K562 (cell line): ENCODE data around the gene SMS. TPM values are rescaled to one million over a fixed set of nuclear protein-coding genes. Genes with fewer than 3 reads are reported as not detected.

ENCODE experiments used
- ATAC-seq: fragments of 200-7000 bp; cut with Tn5 transposase; 3 replicates; pipeline ENCODE4 v1.9.1; 2020; ENCODE audit warnings: moderate library complexity
- BruUV-seq: library from RNA; stranded (reverse); fragments of 400-500 nt; replicated peaks from 2 replicates; lab custom pipeline; 2021; lab: Mats Ljungman, UMichigan
- CTCF ChIA-PET: fragments of 300-600 bp; formaldehyde crosslinking; extraction: SDS; loops from one replicate; lab custom pipeline; 2021; ENCODE audit warnings: low intra/inter-chr PET ratio; lab: Yijun Ruan, JAX
- POLR2A ChIA-PET: fragments of 300-600, 350-650 bp; sonication (Branson Sonifier 250); formaldehyde crosslinking; extraction: SDS; loops from one replicate; lab custom pipeline; 2021; ENCODE audit warnings: antibody characterized with exemption, inconsistent platforms; lab: Yijun Ruan, JAX
- DNase-seq, 4 experiments: peaks; one replicate each; pipeline versions ENCODE4 v3.0.0 to v3.0.0-alpha.2; 2011 to 2018; ENCODE audit warnings: low spot score in 3 of 4, mixed read lengths in 3 of 4; ENCODE audit errors: extremely low read depth in 1 of 4
- FAIRE-seq: peaks from 2 replicates; lab custom pipeline; 2011; peaks lifted over from hg19 to GRCh38; lab: Jason Lieb, UNC
- H2AFZ ChIP-seq: 2 replicates; pipeline ENCODE4 v1.6.0; 2011; ENCODE audit warnings: low read depth, low read length, control low read depth, inconsistent platforms
- H3K27ac ChIP-seq: fragments of 200-600 bp; 3 replicates; pipeline ENCODE4 v1.8.0; 2011; ENCODE audit warnings: low read depth, mild to moderate bottlenecking, control low read depth, inconsistent platforms, low read length, moderate library complexity, mixed read lengths; ENCODE audit errors: extremely low read depth
- H3K27me3 ChIP-seq, 2 experiments: fragments of 300-600 bp in 1 of 2; 2 replicates in 1 of 2; 3 replicates in 1 of 2; pipeline versions ENCODE4 v1.6.0 to v1.8.0; 2011; ENCODE audit warnings: inconsistent platforms in 2 of 2, low read length in 2 of 2, mild to moderate bottlenecking in 1 of 2, mixed read lengths in 1 of 2, moderate library complexity in 1 of 2; ENCODE audit not compliant: control insufficient read depth in 2 of 2, insufficient read depth in 2 of 2
- H3K36me3 ChIP-seq: fragments of 300-600 bp; 3 replicates; pipeline ENCODE4 v1.8.0; 2011; ENCODE audit warnings: mild to moderate bottlenecking, low read length, inconsistent platforms; ENCODE audit not compliant: control insufficient read depth, insufficient read depth
- H3K4me1 ChIP-seq, 2 experiments: fragments of 200-600 bp in 1 of 2; replicated peaks in 1 of 2; 2 replicates in 1 of 2; 3 replicates in 1 of 2; pipeline versions ENCODE4 v1.5.1 to v1.8.0; 2011; ENCODE audit warnings: inconsistent platforms in 2 of 2, low read length in 2 of 2, mild to moderate bottlenecking in 1 of 2, mixed read lengths in 1 of 2, moderate library complexity in 1 of 2; ENCODE audit not compliant: control insufficient read depth in 2 of 2, insufficient read depth in 2 of 2
- H3K4me2 ChIP-seq: 2 replicates; pipeline ENCODE4 v1.6.1; 2011; ENCODE audit warnings: low read length, control low read depth, inconsistent platforms, mixed read lengths; ENCODE audit not compliant: insufficient read depth
- H3K4me3 ChIP-seq: fragments of 200-600 bp; sonication (generic), shearing (Covaris generic); 2 replicates; pipeline ENCODE4 v1.5.1; 2016; ENCODE audit warnings: control low read depth, inconsistent platforms
- H3K79me2 ChIP-seq: fragments of 200-600 bp; 3 replicates; pipeline ENCODE4 v1.8.0; 2011; ENCODE audit warnings: low read length, inconsistent platforms; ENCODE audit not compliant: control insufficient read depth, insufficient read depth
- H3K9ac ChIP-seq, 2 experiments: 2 replicates each; pipeline versions ENCODE4 v1.6.0 to v1.6.1; 2011; ENCODE audit warnings: low read depth in 2 of 2, low read length in 2 of 2, control low read depth in 1 of 2, inconsistent platforms in 1 of 2, mild to moderate bottlenecking in 1 of 2, mixed read lengths in 1 of 2; ENCODE audit not compliant: insufficient read depth in 1 of 2
- H3K9me1 ChIP-seq: one replicate; pipeline ENCODE4 v1.6.0; 2011; ENCODE audit warnings: inconsistent platforms, mild to moderate bottlenecking, low read length, moderate library complexity; ENCODE audit not compliant: control insufficient read depth, insufficient read depth
- H3K9me3 ChIP-seq: replicated peaks from 2 replicates; pipeline ENCODE4 v1.5.1; 2011; ENCODE audit warnings: low read depth, low read length, inconsistent platforms; ENCODE audit not compliant: control insufficient read depth, insufficient read depth
- H4K20me1 ChIP-seq: replicated peaks from 2 replicates; pipeline ENCODE4 v1.6.1; 2011; ENCODE audit warnings: low read length, inconsistent platforms, mixed read lengths; ENCODE audit not compliant: control insufficient read depth, insufficient read depth
- ARID3A ChIP-seq: IDR thresholded peaks from 2 replicates; pipeline ENCODE4 v1.6.1; 2012; ENCODE audit warnings: low read depth, low read length, improper control_type of control experiment, borderline replicate concordance
- CBX5 ChIP-seq: IDR thresholded peaks from 2 replicates; pipeline ENCODE4 v1.6.1; 2014; ENCODE audit warnings: low read depth, borderline replicate concordance
- CEBPB ChIP-seq: fragments of 450-650 bp; IDR thresholded peaks from 2 replicates; pipeline ENCODE4 v1.6.1; 2016; ENCODE audit warnings: missing genetic modification characterization, missing compliant biosample characterization
- CEBPG ChIP-seq, 3 experiments: fragments of 200-800 bp in 1 of 3; sonication (Bioruptor generic) in 1 of 3; sonication (generic) in 1 of 3; formaldehyde crosslinking in 1 of 3; IDR thresholded peaks in 2 of 3; conservative IDR thresholded peaks in 1 of 3; 2 replicates each; pipeline versions ENCODE4 v1.6.1 to v1.8.0; 2016 to 2022; ENCODE audit warnings: missing compliant biosample characterization in 2 of 3, missing genetic modification characterization in 2 of 3, mild to moderate bottlenecking in 1 of 3, missing genetic modification reagents in 1 of 3
- DDX20 ChIP-seq: fragments of 450-650 bp; IDR thresholded peaks from 2 replicates; pipeline ENCODE4 v1.6.1; 2016; ENCODE audit warnings: missing genetic modification characterization, low read depth, mild to moderate bottlenecking, missing compliant biosample characterization, moderate library complexity
- FOXP4 ChIP-seq: sonication (generic); formaldehyde crosslinking; IDR thresholded peaks from 2 replicates; pipeline ENCODE4 v1.8.0; 2022; ENCODE audit warnings: mild to moderate bottlenecking, missing genetic modification reagents, borderline replicate concordance
- NR2C2 ChIP-seq, 2 experiments: fragments of 200-800 bp in 1 of 2; sonication (Bioruptor generic) in 1 of 2; sonication (generic) in 1 of 2; formaldehyde crosslinking in 1 of 2; IDR thresholded peaks; 2 replicates each; pipeline versions ENCODE4 v1.6.1 to v1.8.0; 2016 to 2022; ENCODE audit warnings: mild to moderate bottlenecking in 1 of 2, missing compliant biosample characterization in 1 of 2, missing genetic modification characterization in 1 of 2, missing genetic modification reagents in 1 of 2
- POLR2B ChIP-seq: fragments of 450-650 bp; IDR thresholded peaks from 2 replicates; pipeline ENCODE4 v1.6.1; 2018; ENCODE audit warnings: low read depth; ENCODE audit not compliant: partially characterized antibody
- SAFB ChIP-seq: fragments of 200-400 bp; formaldehyde crosslinking; IDR thresholded peaks from 2 replicates; pipeline ENCODE4 v1.6.1; 2017; ENCODE audit warnings: low read depth, low read length, borderline replicate concordance
- ZBTB1 ChIP-seq: sonication (generic); formaldehyde crosslinking; IDR thresholded peaks from 2 replicates; pipeline ENCODE4 v1.8.1; 2023; ENCODE audit warnings: missing genetic modification reagents, low read depth, mild to moderate bottlenecking, borderline replicate concordance
- ZC3H11A ChIP-seq: IDR thresholded peaks from 2 replicates; pipeline ENCODE4 v1.6.1; 2012; ENCODE audit warnings: low read depth, low read length, improper control_type of control experiment
- ZFX ChIP-seq: sonication (generic); formaldehyde crosslinking; IDR thresholded peaks from 2 replicates; pipeline ENCODE4 v1.8.0; 2022; ENCODE audit warnings: mild to moderate bottlenecking, missing genetic modification reagents, moderate library complexity
- WGBS: fragments of 100-300 bp; shearing (Covaris generic); methylation state at CpG from one replicate; pipeline ENCODE4 v1.1.6; 2016; ENCODE audit warnings: low coverage, mixed read lengths; ENCODE audit not compliant: insufficient coverage; ENCODE audit errors: missing lambda C conversion rate; 5-methylcytosine and 5-hydroxymethylcytosine counted together
- in situ Hi-C: fragments of 300-500 bp; cut with MboI; formaldehyde crosslinking; loops from 4 replicates; pipeline ENCODE4 v1.15.0; 2018; ENCODE audit warnings: inconsistent platforms, mixed read lengths
- intact Hi-C: fragments of 100-400 bp; cut with micrococcal nuclease; formaldehyde crosslinking; loops from 2 replicates; pipeline ENCODE4 v1.14.2; 2022
- polyA plus RNA-seq, 8 experiments: library from polyadenylated mRNA; depleted of rRNA in 4 of 8; stranded (reverse) in 5 of 8; unstranded in 3 of 8; fragments of >200 nt; fragmentation: Nextera tagmentation in 2 of 8; fragmentation: Illumina TruSeq in 1 of 8; extraction: Ambion mirVana in 2 of 8; extraction: Trizol in 1 of 8; gene quantifications; 2 replicates each; pipeline versions ENCODE4 v1.2.1 to v1.2.3, GENCODE V29; 2011 to 2014; ENCODE audit warnings: inconsistent platforms in 1 of 8, missing spikeins in 1 of 8
- total RNA-seq, 7 experiments: library from RNA; depleted of rRNA in 6 of 7; stranded (reverse); fragments of >200 nt in 6 of 7; fragmentation: Illumina TruSeq in 2 of 7; extraction: Trizol in 2 of 7; gene quantifications; 2 replicates each; pipeline versions ENCODE4 v1.2.1 to v1.2.3, GENCODE V29; 2011 to 2021; ENCODE audit warnings: low replicate concordance in 1 of 7

The SMS gene
- total and polyA plus RNA-seq, 9 of the 15 experiments (the other 6 are each of a cell fraction or from before 2014, with no cell fraction given): 71.1 to 193 (median 152) TPM

DNA sequence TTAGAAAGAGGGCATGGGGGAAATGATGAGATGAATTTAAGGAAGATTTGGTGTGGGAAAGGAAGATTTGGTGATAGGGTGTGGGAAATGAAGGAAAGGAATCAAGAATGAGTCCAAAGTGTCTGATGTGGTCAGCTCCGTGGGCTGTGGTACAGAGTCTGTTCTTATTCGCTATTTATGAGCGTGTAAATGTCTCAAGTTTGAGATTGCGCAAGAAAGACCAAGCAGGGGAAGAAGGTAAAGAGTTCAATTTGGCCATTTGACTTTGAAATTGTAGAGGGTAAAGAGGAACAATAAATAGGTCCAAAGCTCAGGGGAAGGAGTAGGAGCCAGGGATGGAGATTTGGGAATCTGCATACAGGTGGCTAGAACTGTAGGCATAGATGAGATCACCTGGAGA, 11.3 kb upstream of the SMS start:
- no peak overlapping the region for H2AFZ ChIP-seq
- no peaks in the 10 kb centered on the region for H3K36me3 ChIP-seq
- ATAC-seq: no peak
- intact Hi-C loops: no loop called here
- TF ChIP-seq ZC3H11A: no peak
- peak; percentile 92 for TF ChIP-seq CEBPB
- no peak for TF ChIP-seq CBX5
- peak; percentile 51; the same call in 1 of the 2 replicates for TF ChIP-seq CEBPG (CRISPR knock-in tag; IDR thresholded peaks at IDR 0.05)
- TF ChIP-seq CEBPG (tag; conservative IDR thresholded peaks at IDR 0.05 in 1 of 2, IDR thresholded peaks at IDR 0.05 in 1 of 2): peak in 1 of 2 experiments; percentile 79; a peak in 3 of 4 replicates
- BruUV-seq: no TSS peak
- POLR2A ChIA-PET: interaction anchor here (0.6 kb wide), 2 partner anchors 12 to 1958 kb away, joined by 3 read pairs; no protein-coding TSS in a partner anchor
- H3K9me1 ChIP-seq: no peaks in the 10 kb centered on the region
- H4K20me1 ChIP-seq: no peaks in the 10 kb centered on the region
- H3K27ac ChIP-seq: no peak overlapping the region
- no peak overlapping the region for H3K4me3 ChIP-seq
- in situ Hi-C loops: no loop called here
- H3K4me2 ChIP-seq: no peak overlapping the region
- no peaks in the 10 kb centered on the region for H3K27me3 ChIP-seq
- H3K79me2 ChIP-seq: no peaks in the 10 kb centered on the region
- no peaks in the 10 kb centered on the region; a peak in 1 of 5 replicates for H3K4me1 ChIP-seq
- CTCF ChIA-PET: no interaction called here
- FAIRE-seq: no peak
- no peak for DNase-seq
- 90% methylated on average over 3 of the region's 4 CpGs for WGBS
- no peak overlapping the region for H3K9ac ChIP-seq
- no peaks in the 10 kb centered on the region for H3K9me3 ChIP-seq

DNA sequence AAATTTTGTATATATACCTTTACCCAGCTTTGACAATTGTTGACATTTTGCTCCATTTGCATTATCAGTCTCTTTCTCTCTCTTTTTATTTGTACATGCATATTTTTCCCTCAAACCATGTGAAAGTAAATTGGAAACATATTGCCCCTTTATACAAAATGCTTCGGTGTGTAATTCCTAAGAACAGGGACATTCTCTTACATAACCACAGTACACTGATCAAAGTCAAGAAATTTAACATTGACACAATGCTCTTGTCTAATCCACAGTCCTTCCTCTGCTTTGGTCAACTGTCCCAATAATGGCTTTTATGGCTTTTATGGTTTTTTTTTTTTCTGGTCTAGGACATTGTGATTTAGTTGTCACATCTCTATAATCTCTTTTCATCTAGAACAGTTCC, 9.5 kb upstream of the SMS start:
- BruUV-seq: no TSS peak
- no peak overlapping the region for H3K27ac ChIP-seq
- H3K4me1 ChIP-seq: no peaks in the 10 kb centered on the region; a peak in 1 of 5 replicates
- TF ChIP-seq ZFX (CRISPR knock-in tag): no peak
- no peak for TF ChIP-seq ZBTB1
- no peak for TF ChIP-seq FOXP4 (CRISPR knock-in tag)
- TF ChIP-seq DDX20: no peak
- TF ChIP-seq POLR2B: no peak
- no peak for TF ChIP-seq SAFB
- no peak for TF ChIP-seq ARID3A
- TF ChIP-seq NR2C2 (CRISPR knock-in tag; IDR thresholded peaks at IDR 0.05): no peak
- TF ChIP-seq NR2C2 (tag; IDR thresholded peaks at IDR 0.05): no peak

More for the DNA sequence above, 9.5 kb upstream of the SMS start:
- Histone ChIP-seq H3K4me3 (no peak overlapping the region), H2AFZ (no peak overlapping the region), H3K36me3 (no peaks in the 10 kb centered on the region), H3K9ac (no peak overlapping the region), H3K79me2 (no peaks in the 10 kb centered on the region), H4K20me1 (no peaks in the 10 kb centered on the region), H3K9me1 (no peaks in the 10 kb centered on the region), H3K27me3 (no peaks in the 10 kb centered on the region), H3K9me3 (no peaks in the 10 kb centered on the region), H3K4me2 (no peak overlapping the region)
- DNase-seq (no peak), ATAC-seq (no peak), FAIRE-seq (no peak)
- ChIA-PET POLR2A (no interaction called here), CTCF (no interaction called here)
- WGBS: 17% methylated on average over 1 of the region's 1 CpG
- in situ Hi-C loops (no loop called here), intact Hi-C loops (loop anchor here (5.0 kb wide), 1 partner anchor 41 kb away; no protein-coding TSS in a partner anchor)
